Gastrocnemius medialis (tissue), 4 donors: Measurements from ENCODE around the gene PTPRR.

Experiments used
- POLR2A ChIP-seq, 2 donors: fragments of 450-650 bp; IDR thresholded peaks; one replicate each; pipeline ENCODE4 v1.6.1; 2017; ENCODE audit warnings: antibody characterized with exemption in 2 of 2, mild to moderate bottlenecking in 2 of 2, moderate library complexity in 2 of 2
- TF ChIP-seq, protein P1 (sequence below), 5 experiments: fragments of 450-650 bp in 3 of 5; fragments of 200-600 bp in 2 of 5; sonication (generic) in 2 of 5; IDR thresholded peaks in 4 of 5; conservative IDR thresholded peaks in 1 of 5; 1 replicate in 4 of 5; 2 replicates in 1 of 5; pipeline ENCODE4 v1.5.1; 2016 to 2019; ENCODE audit warnings: antibody characterized with exemption in 5 of 5, mild to moderate bottlenecking in 3 of 5, moderate library complexity in 3 of 5

DNA sequence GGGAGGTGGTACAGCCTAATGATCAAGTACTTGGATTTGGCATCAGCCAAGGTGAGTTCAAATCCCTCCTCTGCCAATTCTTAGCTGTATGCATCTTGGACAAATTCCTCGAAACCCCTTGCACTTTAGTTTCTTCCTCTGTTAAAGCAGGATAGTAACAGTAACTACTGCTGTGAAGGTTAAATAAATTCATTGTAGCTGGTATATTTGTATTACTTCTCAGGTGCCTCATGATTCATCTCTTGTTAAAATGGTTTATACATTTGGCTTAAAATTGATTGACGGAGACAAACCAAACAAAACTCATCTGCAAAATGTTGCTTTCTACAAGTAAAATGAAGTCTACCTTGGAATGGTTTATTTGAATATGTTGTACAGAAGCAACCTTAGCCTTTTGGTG is 281.0 kb downstream of the PTPRR start:
- TF ChIP-seq, protein P1, sequence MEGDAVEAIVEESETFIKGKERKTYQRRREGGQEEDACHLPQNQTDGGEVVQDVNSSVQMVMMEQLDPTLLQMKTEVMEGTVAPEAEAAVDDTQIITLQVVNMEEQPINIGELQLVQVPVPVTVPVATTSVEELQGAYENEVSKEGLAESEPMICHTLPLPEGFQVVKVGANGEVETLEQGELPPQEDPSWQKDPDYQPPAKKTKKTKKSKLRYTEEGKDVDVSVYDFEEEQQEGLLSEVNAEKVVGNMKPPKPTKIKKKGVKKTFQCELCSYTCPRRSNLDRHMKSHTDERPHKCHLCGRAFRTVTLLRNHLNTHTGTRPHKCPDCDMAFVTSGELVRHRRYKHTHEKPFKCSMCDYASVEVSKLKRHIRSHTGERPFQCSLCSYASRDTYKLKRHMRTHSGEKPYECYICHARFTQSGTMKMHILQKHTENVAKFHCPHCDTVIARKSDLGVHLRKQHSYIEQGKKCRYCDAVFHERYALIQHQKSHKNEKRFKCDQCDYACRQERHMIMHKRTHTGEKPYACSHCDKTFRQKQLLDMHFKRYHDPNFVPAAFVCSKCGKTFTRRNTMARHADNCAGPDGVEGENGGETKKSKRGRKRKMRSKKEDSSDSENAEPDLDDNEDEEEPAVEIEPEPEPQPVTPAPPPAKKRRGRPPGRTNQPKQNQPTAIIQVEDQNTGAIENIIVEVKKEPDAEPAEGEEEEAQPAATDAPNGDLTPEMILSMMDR (IDR thresholded peaks at IDR 0.05 in 4 of 5, conservative IDR thresholded peaks at IDR 0.05 in 1 of 5): no peak
- TF ChIP-seq POLR2A (IDR thresholded peaks at IDR 0.05): no peak
